SJSA1 (cell line): Measurements from ENCODE around the gene RERE. TPM values are rescaled to one million over a fixed set of nuclear protein-coding genes. Genes with fewer than 3 reads are reported as not detected.
A peak's percentile ranks its signal among the peaks of the same experiment; 100 is the strongest.
"Not testable (repeated sequence)": the region's sequence is repeated elsewhere in the genome, so short reads cannot be mapped to it uniquely, and the experiment has no call there.

Source experiments
- DNase-seq, 2 experiments: peaks; one replicate each; pipeline ENCODE4 v3.0.0-alpha.2; 2015 to 2020; ENCODE audit warnings: low spot score in 2 of 2, low read depth in 1 of 2
- H3K27ac ChIP-seq: fragments of 250-450 bp; sonication (Bioruptor Pico); 2 replicates; pipeline ENCODE4 v1.5.1; 2020; ENCODE audit warnings: mild to moderate bottlenecking, moderate library complexity
- H3K27me3 ChIP-seq: fragments of 250-450 bp; sonication (Bioruptor Pico); replicated peaks from 2 replicates; pipeline ENCODE4 v1.5.1; 2020; ENCODE audit warnings: mild to moderate bottlenecking, moderate library complexity
- H3K36me3 ChIP-seq: fragments of 250-450 bp; sonication (Bioruptor Pico); 2 replicates; pipeline ENCODE4 v1.5.1; 2020; ENCODE audit warnings: mild to moderate bottlenecking
- H3K4me1 ChIP-seq: fragments of 250-450 bp; sonication (Bioruptor Pico); replicated peaks from 2 replicates; pipeline ENCODE4 v1.6.1; 2021; ENCODE audit warnings: mild to moderate bottlenecking
- H3K4me3 ChIP-seq: fragments of 250-450 bp; sonication (Bioruptor Pico); 2 replicates; pipeline ENCODE4 v1.5.1; 2020; ENCODE audit warnings: mild to moderate bottlenecking
- H3K9me3 ChIP-seq: fragments of 250-450 bp; sonication (Bioruptor Pico); replicated peaks from 2 replicates; pipeline ENCODE4 v1.5.1; 2020; ENCODE audit warnings: mild to moderate bottlenecking
- total RNA-seq: library from RNA; depleted of rRNA; stranded (reverse); fragments of >200 nt; shearing (Covaris generic); gene quantifications from 2 replicates; pipeline ENCODE4 v1.2.3, GENCODE V29; 2014

The RERE gene
- total RNA-seq, 1 experiment from 2014 or later: 15.7 TPM

DNA sequence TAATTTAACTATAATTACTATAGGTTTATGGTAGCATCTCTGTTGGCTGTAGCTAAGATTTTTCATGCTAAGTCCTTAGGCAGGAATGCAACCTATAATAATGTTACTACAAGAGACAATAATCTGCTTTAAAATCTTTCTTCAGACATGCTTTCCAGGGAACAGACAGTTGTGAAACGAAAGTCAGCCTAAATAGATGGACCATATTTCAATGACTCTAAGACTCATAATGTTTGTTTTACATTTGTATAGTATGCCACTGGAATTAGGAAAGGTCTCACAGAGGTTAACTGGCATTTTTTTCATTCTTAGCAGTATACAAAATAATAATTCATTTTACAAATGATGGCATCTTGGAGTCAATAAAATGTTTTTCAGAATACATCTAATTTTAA, 8.1 kb downstream of the RERE start:
- H3K27ac ChIP-seq: peak overlapping the region; percentile 37; the same call in 1 of the 2 replicates
- H3K27me3 ChIP-seq: no peaks in the 10 kb centered on the region
- no peaks in the 10 kb centered on the region for H3K9me3 ChIP-seq
- H3K4me3 ChIP-seq: no peak overlapping the region
- H3K4me1 ChIP-seq: peaks cover 37% of the 10 kb centered on the region
- no peak for DNase-seq
- 0 out of 2 replicates have a peak, but pooled peaks cover 3% of the 10 kb centered on the region for H3K36me3 ChIP-seq

DNA sequence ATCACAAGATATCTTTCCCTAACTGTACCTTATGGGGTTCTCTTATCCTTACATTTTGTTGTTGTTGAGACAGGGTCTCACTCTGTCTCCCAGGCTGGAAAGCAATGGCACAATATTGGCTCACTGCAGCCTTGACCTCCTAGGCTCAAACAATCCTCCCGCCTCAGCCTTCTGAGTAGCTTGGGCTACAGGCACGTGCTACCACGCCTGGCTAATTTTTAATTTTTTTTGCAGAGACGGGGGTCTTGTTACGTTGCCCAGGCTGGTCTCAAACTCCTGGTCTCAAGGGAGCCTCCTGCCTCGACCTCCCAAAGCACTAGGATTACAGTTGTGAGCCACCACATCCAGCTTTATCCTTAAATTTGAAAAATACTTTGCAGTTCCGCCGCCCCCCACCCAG, 10.4 kb downstream of the RERE start:
- no peak for DNase-seq
- Histone ChIP-seq H3K36me3 (0 out of 2 replicates have a peak, but pooled peaks cover 3% of the 10 kb centered on the region), H3K27ac (no peak overlapping the region), H3K9me3 (no peaks in the 10 kb centered on the region), H3K27me3 (no peaks in the 10 kb centered on the region), H3K4me3 (no peak overlapping the region), H3K4me1 (peaks cover 22% of the 10 kb centered on the region)

DNA sequence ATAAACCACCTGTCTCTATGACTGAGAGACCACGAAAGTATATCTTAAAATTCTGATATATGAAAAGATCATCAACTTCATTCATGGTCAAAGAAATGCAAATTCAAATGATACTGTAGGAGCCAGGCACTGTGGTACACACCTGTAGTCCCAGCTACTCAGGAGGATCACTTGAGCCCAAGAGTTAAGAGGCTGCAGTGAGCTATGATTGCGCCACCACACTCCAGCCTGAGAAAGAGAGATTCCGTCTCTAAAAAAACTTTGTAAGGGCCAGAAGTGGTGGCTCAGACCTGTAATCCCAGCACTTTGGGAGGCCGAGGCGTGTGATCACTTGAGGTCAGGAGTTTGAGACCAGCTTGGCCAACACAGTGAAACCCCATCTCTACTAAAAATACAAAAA, 17.0 kb downstream of the RERE start:
- H3K9me3 ChIP-seq: no peaks in the 10 kb centered on the region

GRCh38 chr1:8797216-8797615, 20.2 kb downstream of the RERE start:
- Histone ChIP-seq H3K9me3 (no peaks in the 10 kb centered on the region), H3K4me3 (no peak overlapping the region), H3K4me1 (no peaks in the 10 kb centered on the region), H3K27ac (no peak overlapping the region), H3K27me3 (no peaks in the 10 kb centered on the region), H3K36me3 (no peaks in the 10 kb centered on the region)
- DNase-seq: no peak

More for the DNA sequence above, 17.0 kb downstream of the RERE start:
- Histone ChIP-seq H3K36me3 (no peaks in the 10 kb centered on the region), H3K4me3 (no peak overlapping the region), H3K4me1 (no peaks in the 10 kb centered on the region), H3K27ac (no peak overlapping the region), H3K27me3 (no peaks in the 10 kb centered on the region)
- DNase-seq: no peak

DNA sequence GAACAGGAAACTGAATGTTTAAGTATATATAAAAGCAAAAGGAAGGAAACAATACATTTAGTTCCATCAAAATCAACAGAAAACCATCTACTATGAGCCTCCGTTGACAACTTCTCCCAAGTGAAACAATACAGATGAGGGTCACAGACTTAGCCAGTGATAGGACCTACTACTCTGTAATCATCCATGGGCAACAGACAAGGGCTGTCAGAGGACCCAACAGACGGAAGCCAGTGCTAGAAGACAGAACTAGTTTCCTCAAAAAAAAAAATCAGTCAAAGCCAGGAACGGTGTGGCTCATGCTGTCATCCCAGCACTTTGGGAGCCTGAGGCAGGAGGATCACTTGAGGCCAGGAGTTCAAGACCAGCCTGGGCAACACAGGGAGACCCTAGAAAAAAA, 20.6 kb downstream of the RERE start:
- H3K4me1 ChIP-seq: no peaks in the 10 kb centered on the region
- DNase-seq: no peak
- no peaks in the 10 kb centered on the region for H3K27me3 ChIP-seq
- H3K36me3 ChIP-seq: no peaks in the 10 kb centered on the region
- H3K27ac ChIP-seq: no peak overlapping the region
- H3K9me3 ChIP-seq: no peaks in the 10 kb centered on the region
- H3K4me3 ChIP-seq: no peak overlapping the region

GRCh38 chr1:8794605-8795004, 22.8 kb downstream of the RERE start:
- no peak overlapping the region for H3K4me3 ChIP-seq
- no peak overlapping the region for H3K27ac ChIP-seq
- no peaks in the 10 kb centered on the region for H3K36me3 ChIP-seq
- no peak for DNase-seq
- H3K4me1 ChIP-seq: no peaks in the 10 kb centered on the region
- no peaks in the 10 kb centered on the region for H3K27me3 ChIP-seq
- H3K9me3 ChIP-seq: no peaks in the 10 kb centered on the region; the same call in 1 of the 2 replicates

DNA sequence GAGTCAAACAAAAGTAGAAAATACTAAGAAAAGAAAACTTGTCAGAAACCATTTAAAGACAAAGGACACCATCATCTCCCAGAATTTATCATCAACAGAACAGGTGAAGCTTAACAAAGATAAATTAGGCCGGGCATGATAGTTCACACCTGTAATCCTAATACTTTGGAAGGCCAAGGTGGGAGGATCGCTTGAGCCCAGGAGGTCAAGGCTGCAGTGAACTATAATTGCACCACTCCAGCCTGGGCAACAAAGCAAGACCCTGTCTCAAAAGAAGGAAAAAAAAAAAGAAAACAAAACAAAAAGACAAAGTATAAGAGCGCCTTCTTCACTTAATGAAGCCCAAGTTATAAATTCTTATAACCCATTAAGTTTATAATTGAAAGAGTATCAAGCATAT, 25.6 kb downstream of the RERE start:
- Histone ChIP-seq H3K27me3 (no peaks in the 10 kb centered on the region), H3K9me3 (no peaks in the 10 kb centered on the region; the same call in 1 of the 2 replicates), H3K4me1 (no peaks in the 10 kb centered on the region), H3K27ac (no peak overlapping the region), H3K4me3 (no peak overlapping the region), H3K36me3 (no peaks in the 10 kb centered on the region)
- no peak for DNase-seq

DNA sequence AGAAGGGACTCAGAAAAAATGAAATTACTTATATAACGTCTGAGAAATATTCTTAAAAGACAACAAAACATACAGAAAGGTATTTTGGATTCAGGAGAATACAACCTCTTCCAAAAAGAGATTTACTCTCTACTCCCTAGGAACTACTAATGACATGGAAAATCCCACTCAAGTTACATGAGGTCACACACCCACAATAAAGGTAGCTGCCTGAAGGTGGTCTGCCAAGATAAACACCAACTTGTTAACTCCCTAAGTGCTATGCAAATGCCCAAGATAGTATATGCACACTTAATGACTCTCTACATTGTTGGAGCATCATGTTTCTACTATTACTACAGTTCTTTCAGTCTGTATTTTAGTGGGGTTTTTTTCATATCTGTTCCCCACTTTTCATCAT, 26.5 kb downstream of the RERE start:
- Histone ChIP-seq H3K4me3 (no peak overlapping the region), H3K27me3 (no peaks in the 10 kb centered on the region), H3K27ac (no peak overlapping the region), H3K4me1 (no peaks in the 10 kb centered on the region), H3K9me3 (no peaks in the 10 kb centered on the region; the same call in 1 of the 2 replicates), H3K36me3 (no peaks in the 10 kb centered on the region)
- DNase-seq: no peak

- DNase-seq: no peak
These were observed 27.0 kb downstream of the RERE start for GRCh38 chr1:8790478-8790877.

GRCh38 chr1:8789314-8790214, 27.9 kb downstream of the RERE start:
- H3K27me3 ChIP-seq: no peaks in the 10 kb centered on the region
- H3K36me3 ChIP-seq: no peaks in the 10 kb centered on the region
- no peaks in the 10 kb centered on the region; the same call in 1 of the 2 replicates for H3K9me3 ChIP-seq
- DNase-seq: no peak
- no peak overlapping the region for H3K27ac ChIP-seq
- no peak overlapping the region for H3K4me3 ChIP-seq
- H3K4me1 ChIP-seq: no peaks in the 10 kb centered on the region

More at GRCh38 chr1:8790478-8790877, 27.0 kb downstream of the RERE start:
- no peak overlapping the region for H3K4me3 ChIP-seq
- H3K27ac ChIP-seq: no peak overlapping the region
- no peaks in the 10 kb centered on the region for H3K27me3 ChIP-seq
- H3K36me3 ChIP-seq: no peaks in the 10 kb centered on the region
- no peaks in the 10 kb centered on the region; the same call in 1 of the 2 replicates for H3K9me3 ChIP-seq
- no peaks in the 10 kb centered on the region for H3K4me1 ChIP-seq

- Histone ChIP-seq H3K9me3 (no peaks in the 10 kb centered on the region; the same call in 1 of the 2 replicates), H3K36me3 (no peaks in the 10 kb centered on the region), H3K4me1 (no peaks in the 10 kb centered on the region), H3K27me3 (no peaks in the 10 kb centered on the region), H3K27ac (no peak overlapping the region), H3K4me3 (no peak overlapping the region)
- DNase-seq: no peak
These were observed 30.2 kb downstream of the RERE start for GRCh38 chr1:8787218-8787617.

GRCh38 chr1:8786204-8786603, 31.2 kb downstream of the RERE start:
- DNase-seq, H3K36me3 ChIP-seq, H3K4me3 ChIP-seq, H3K27me3 ChIP-seq, H3K9me3 ChIP-seq, H3K27ac ChIP-seq, H3K4me1 ChIP-seq: not testable (repeated sequence)

DNA sequence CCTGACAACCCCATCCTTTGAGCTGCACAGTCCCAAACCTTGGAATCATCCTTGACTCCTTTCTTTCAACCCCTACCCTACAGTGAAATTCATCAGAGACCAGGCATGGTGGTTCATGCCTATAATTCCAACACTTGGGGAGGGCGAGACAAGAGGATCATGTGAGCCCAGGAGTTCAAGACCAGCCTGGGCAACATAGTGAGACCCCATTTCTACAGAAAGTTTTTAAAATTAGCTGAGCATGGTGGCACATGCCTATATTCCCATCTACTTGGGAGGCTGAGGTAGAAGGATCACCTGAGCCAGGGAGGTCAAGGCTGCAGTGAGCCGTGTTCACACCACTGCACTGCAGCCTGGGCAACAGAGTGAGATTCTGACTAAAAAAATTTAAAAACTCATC, 34.5 kb downstream of the RERE start:
- Histone ChIP-seq H3K4me3 (no peak overlapping the region), H3K27me3 (no peaks in the 10 kb centered on the region), H3K36me3 (no peaks in the 10 kb centered on the region), H3K27ac (no peak overlapping the region), H3K4me1 (no peaks in the 10 kb centered on the region), H3K9me3 (no peaks in the 10 kb centered on the region)
- no peak for DNase-seq

GRCh38 chr1:8782001-8782620, 35.3 kb downstream of the RERE start:
- H3K36me3 ChIP-seq: no peaks in the 10 kb centered on the region
- H3K27ac ChIP-seq: no peak overlapping the region
- no peak overlapping the region for H3K4me3 ChIP-seq
- no peaks in the 10 kb centered on the region for H3K9me3 ChIP-seq
- H3K4me1 ChIP-seq: no peaks in the 10 kb centered on the region
- no peaks in the 10 kb centered on the region for H3K27me3 ChIP-seq
- DNase-seq: no peak
